Glomerular visceral epithelial cell (primary cell): ENCODE data around the gene NACC2.

ENCODE experiments used
- DNase-seq: peaks from one replicate; pipeline ENCODE4 v3.0.0-alpha.2; 2016; ENCODE audit errors: extremely low spot score

Gene NACC2

GRCh38 chr9:136093346-136093986 lies 1.6 kb downstream of the NACC2 start:
- DNase-seq, result peak; percentile 46

GRCh38 chr9:136092741-136093140 lies 2.3 kb downstream of the NACC2 start:
- DNase-seq, result no peak

GRCh38 chr9:136092353-136092650 lies 2.8 kb downstream of the NACC2 start:
- DNase-seq, result no peak

- peak; percentile 28 for DNase-seq
Observed at GRCh38 chr9:136091582-136092352, 3.3 kb downstream of the NACC2 start.

GRCh38 chr9:136090768-136091581 lies 4.1 kb downstream of the NACC2 start:
- DNase-seq, result no peak

GRCh38 chr9:136090056-136090735 lies 4.9 kb downstream of the NACC2 start:
- DNase-seq, result no peak

- peak; percentile 32 for DNase-seq
Observed at GRCh38 chr9:136089697-136090045, 5.4 kb downstream of the NACC2 start.

GRCh38 chr9:136088939-136089696 lies 6.0 kb downstream of the NACC2 start:
- DNase-seq, result no peak

- no peak for DNase-seq
Observed at GRCh38 chr9:136088481-136088938, 6.6 kb downstream of the NACC2 start.

GRCh38 chr9:136087741-136088480 lies 7.2 kb downstream of the NACC2 start:
- no peak for DNase-seq

- no peak for DNase-seq
Observed at GRCh38 chr9:136086951-136087740, 7.9 kb downstream of the NACC2 start.

- no peak for DNase-seq
Observed at GRCh38 chr9:136086213-136086881, 8.7 kb downstream of the NACC2 start.

- no peak for DNase-seq
Observed at GRCh38 chr9:136085815-136086212, 9.3 kb downstream of the NACC2 start.

- no peak for DNase-seq
Observed at GRCh38 chr9:136084063-136084944, 10.8 kb downstream of the NACC2 start.

GRCh38 chr9:136083558-136084062 lies 11.5 kb downstream of the NACC2 start:
- no peak for DNase-seq

GRCh38 chr9:136082496-136083361 lies 12.4 kb downstream of the NACC2 start:
- no peak for DNase-seq

GRCh38 chr9:136081826-136082495 lies 13.1 kb downstream of the NACC2 start:
- no peak for DNase-seq
